ENCODE measurements around the gene HIRIP3.

DNA sequence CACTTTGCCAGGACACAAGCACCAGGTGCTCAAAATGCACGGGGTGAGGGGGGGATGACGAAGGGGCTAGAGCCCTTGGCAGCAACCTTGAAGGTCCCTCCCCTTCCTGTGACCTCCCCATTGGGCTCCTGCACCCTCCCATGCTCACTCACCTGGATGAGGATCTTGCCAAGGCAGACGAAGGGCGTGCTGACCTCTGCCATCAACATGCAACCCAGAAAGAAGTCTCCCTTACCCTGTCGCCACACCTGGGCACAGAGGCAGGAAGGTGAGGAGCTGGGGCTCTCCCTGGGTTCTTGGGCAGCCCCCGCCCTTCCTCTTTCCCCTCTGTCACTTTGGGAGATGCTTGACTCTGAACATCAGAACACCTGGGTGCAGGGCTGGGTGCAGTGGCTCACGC, 30.2 kb upstream of the HIRIP3 start:
- TF ChIP-seq POLR2AphosphoS5 (IDR thresholded peaks at IDR 0.05; ENCODE audit: low read depth, low read length) (no peak), TAF1 (IDR thresholded peaks at IDR 0.05; ENCODE audit: low read depth, low read length) (no peak), PAX5 (IDR thresholded peaks at IDR 0.05; ENCODE audit: insufficient read depth, low read length, severe bottlenecking) (no peak), POLR2A (IDR thresholded peaks at IDR 0.05; ENCODE audit: low read depth, low read length) (no peak), POU2F2 (IDR thresholded peaks at IDR 0.05; ENCODE audit: low read depth, low read length) (no peak), SPI1 (IDR thresholded peaks at IDR 0.05; ENCODE audit: low read depth, low read length) (no peak)
